ENCODE measurements around the gene HMOX2.

HMOX2 gene

GRCh38 chr16:4463522-4464163 lies 12.6 kb upstream of the HMOX2 start:
- no peak for DNase-seq (ENCODE audit: low read depth, low spot score)

DNA sequence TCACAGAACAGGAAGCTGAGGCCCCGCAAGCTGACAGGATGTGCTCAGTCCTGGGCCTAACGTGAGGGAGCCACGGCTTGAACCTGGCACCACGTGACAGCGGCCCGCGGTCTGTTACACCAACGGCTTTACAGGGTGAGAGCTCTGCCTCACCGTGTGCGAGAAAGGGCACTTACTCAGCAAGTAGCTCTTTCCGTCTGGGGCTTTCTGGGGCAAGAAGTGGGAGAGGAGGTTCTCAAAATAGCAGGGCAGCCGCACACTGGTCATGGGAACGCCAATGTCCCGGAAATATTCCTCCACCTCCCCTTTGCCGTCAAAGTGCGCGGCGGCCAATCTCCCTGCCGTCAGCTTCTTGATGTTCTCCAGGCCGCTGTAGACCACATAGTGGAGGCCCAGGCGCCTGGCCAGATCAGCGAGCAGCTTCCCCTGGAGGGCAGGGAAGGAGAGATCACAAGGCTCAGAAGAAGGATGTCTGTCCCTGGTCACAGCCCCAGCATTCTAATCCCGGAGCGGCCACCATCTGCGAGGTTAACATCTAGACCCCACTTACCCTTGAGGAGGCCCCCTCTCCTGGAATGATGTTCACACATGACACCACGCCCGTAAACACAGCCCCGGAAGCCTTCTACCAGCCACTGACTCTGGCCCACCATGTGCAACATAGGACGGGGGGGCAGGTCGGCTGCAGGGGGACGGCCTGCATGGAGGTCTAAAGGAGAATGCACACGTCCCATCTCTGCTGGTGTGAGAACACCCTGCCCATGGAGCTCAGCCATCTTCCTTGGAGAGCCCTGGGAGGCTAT lies 10.0 kb upstream of the HMOX2 start:
- DNase-seq (ENCODE audit: low read depth, low spot score): no peak

- no peak for DNase-seq (ENCODE audit: low read depth, low spot score)
Observed at GRCh38 chr16:4467916-4468315, 8.3 kb upstream of the HMOX2 start.

DNA sequence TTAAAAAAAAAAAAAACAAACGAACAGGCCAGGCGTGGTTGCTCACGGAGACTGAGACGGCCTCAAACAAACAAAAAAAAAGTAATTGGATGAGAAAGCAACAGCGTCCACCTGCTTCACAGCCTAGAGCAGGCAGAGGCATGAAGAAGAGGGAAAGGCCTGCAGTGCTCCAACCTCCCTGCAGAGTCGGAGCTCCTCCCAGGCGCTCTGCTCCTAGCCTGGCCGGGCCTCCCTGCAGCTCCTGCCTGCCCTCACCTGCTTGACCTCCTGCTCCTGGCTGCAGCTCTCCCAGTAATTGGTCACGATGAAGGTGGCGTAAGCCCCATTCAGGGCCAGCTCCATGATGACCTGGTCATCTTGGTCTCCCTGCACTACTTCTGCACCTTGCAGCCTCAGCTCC lies 7.2 kb upstream of the HMOX2 start:
- no peak for DNase-seq (ENCODE audit: low read depth, low spot score)

DNA sequence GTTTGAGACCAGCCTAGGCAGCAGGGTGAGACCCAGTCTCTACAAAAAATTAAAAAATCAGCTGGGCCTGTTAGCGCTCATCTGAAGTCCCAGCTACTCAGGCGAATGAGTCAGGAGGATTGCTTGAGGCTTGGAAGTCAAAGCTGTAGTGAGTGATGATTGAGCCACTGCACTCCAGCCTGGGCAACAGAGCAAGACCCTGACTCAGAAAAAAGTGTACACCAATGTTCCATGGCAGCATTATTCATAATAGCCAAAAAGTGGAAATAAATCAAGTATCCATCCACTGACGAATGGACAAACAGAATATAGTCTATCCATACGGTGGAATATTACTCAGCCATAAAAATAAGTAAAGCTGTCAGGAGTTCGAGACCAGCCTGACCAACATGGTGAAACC lies 4.3 kb upstream of the HMOX2 start:
- DNase-seq (ENCODE audit: low read depth, low spot score): no peak

DNA sequence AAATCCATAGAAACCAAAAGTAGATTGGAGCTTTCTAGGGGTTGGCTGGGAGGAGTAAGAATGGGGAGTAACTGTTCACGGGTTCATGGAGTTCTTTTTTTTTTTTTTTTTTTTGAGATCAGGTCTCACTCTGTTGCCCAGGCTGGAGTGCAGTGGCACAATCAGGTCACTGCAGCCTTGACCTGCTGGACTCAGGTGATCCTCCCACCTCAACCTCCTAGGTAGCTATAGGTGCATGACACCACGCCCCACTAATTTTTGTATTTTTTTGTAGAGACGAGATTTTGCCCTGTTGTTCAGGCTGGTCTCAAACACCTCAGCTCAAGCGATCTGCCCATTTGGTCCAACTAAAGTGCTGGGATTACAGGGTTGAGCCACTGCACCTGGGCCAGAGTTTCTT lies 3.3 kb upstream of the HMOX2 start:
- DNase-seq (ENCODE audit: low read depth, low spot score): no peak

DNA sequence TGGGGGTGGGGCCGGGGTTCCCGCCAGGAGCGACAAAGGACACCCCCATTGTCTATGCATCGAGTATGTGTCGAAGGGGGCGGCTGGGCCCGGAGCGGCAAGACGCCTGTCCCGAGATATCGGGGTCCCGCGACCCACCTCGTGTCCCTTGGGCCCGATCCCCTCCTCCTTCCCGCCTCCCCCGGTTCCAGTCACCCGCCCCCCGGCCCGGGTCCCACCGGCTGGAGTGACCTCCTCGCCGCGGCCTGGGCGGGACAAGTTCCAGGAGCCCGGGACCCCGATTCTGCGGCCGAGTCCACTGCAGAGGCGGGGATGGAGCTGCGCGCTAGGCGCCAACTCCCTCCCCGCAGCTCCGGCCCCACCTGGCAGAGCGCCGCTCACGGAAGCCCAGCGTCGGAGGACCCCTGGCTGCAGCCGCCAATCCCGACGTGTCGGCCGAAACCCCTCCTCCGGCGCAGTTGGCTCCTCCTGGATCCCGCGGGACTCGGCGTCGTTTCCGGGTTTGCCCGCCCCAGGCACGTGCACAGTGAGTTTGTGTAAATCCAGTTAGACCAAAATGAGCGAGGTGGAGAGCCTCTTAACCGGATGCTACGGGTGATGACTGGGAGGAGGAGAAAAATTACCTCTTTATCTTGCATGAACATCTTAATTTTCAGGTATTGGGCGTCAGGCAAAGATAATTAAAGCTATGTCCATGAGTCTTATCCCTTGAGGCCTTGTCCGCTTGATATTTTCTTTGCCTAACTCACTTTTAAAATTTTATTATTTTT lies 1.8 kb upstream of the HMOX2 start, which contains the start of gene NMRAL1:
NMRAL1 (minus strand) TSS at position 434 of the 770 bp plus-strand sequence. CDS start 493 bp downstream, outside the sequence.
- peak; percentile 97 for DNase-seq (ENCODE audit: low read depth, low spot score)

DNA sequence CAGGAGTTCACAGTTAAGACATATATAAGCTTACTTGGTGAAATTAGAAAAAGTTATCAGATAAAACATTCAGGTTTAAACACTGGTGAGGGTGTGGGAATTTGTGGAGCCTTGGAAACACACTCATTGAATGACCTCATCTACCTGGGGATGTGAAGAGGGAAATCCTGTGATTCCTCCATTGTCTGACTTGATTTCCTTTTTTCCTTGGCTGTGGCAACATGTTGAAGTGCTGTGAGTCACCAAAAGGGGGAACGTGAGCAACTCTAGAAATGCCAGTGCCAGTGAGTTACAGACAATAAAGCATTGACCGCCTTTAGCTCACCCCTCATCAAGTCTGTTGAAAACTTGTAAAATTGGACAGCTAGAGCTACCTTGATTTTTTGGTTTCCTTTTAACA lies 1.8 kb downstream of the HMOX2 start:
- DNase-seq (ENCODE audit: low read depth, low spot score): peak; percentile 46

- no peak for DNase-seq (ENCODE audit: low read depth, low spot score)
Observed at GRCh38 chr16:4481526-4481925, 5.3 kb downstream of the HMOX2 start.

- DNase-seq (ENCODE audit: low read depth, low spot score): no peak
Observed at GRCh38 chr16:4481963-4482362, 5.8 kb downstream of the HMOX2 start.

DNA sequence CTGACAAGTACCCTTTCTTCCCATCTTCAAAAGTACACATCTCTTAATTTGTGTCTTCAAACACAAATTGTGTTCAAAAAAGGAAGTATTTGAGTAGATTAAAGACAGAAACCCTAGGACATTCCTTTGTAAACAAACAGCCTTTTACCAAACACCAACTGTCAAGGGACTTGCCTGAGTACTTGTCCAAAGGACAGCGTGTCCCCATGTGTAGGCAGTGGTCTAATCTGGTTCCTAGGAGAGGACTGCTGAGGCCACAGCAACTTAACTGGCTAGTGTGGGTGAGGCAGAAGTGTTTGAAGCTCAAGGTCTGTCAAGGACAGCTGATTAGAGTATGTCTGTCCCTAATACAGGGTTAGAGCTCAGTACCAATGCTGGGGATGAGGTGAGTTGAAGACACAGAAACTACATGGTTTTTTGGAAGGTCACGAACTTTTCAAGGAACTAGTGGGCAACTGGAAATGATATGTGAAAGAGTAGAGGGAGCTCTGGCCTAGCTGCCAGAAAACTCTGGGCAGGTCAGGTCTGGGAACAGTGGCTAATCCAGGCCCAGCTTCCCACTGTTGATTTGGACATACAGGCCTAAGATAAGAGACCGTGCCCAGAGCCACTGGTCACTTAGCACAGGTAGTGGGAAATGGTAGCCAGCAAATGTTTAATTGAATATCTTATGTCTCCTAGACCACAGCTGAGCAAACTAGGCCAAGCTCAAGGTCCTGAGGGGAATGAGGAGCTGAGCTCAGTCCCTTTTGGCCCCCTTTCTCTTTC lies 10.1 kb downstream of the HMOX2 start:
- DNase-seq (ENCODE audit: low read depth, low spot score): no peak

- DNase-seq (ENCODE audit: low read depth, low spot score): no peak
Observed at GRCh38 chr16:4487955-4488498, 11.8 kb downstream of the HMOX2 start.

- DNase-seq (ENCODE audit: low read depth, low spot score): no peak
Observed at GRCh38 chr16:4488499-4488967, 12.3 kb downstream of the HMOX2 start.

DNA sequence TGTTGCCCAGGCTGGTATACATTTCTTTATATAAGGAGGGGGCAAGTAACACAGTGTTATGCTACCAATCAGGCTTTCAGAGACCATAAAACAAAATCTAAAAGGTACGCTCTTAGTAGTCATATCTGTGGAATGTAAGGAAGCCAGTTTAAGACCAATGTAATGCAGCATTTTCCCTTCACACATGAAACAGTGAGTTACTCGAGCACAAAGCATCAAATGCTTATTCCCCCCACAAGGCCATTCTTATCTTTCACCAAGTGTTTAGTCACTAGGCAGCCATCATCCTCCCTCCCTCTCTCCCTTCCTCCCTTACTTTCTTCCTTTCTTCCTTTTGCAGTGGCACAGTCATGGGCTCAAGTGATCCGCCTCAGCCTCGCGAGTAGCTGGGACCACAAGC lies 12.8 kb downstream of the HMOX2 start:
- no peak for DNase-seq (ENCODE audit: low read depth, low spot score)

DNA sequence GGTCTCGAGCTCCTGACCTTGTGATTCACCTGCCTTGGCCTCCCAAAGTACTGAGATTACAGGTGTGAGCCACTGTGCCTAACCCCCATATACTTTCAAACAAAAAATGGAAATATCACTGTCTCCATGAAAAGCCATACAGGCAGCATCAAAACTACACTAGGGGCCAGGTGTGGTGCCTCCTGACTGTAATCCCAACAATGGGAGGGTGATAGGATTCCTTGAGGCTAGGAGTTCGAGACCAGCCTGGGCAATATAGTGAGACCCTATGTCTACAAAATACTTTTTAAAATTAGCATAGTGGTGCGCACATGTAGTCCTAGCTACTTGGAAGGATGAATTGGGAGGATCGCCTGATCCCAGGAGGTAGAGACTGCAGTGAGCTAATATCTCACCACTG lies 15.7 kb downstream of the HMOX2 start:
- DNase-seq (ENCODE audit: low read depth, low spot score): no peak

- DNase-seq (ENCODE audit: low read depth, low spot score): peak; percentile 40
Observed at GRCh38 chr16:4494746-4495490, 18.7 kb downstream of the HMOX2 start.

DNA sequence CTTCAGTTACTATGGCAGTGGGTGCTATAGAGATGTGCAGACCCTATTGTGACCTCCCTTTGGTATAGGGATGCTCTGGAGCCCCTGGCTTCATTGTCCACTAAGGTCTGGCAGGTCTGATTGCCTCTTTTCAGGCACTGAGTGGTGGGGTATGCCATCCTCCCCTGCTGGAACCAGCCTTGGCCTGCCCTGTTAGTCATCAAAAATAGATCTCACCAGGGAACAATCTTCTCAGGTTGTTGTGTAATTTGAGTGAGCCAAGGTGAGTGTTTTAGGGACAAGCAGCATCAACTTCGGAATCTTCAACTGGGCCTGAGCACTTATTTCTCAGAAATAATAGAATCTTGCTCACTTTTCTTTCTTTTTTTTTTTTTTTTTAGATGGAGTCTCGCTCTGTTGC lies 19.6 kb downstream of the HMOX2 start:
- no peak for DNase-seq (ENCODE audit: low read depth, low spot score)

DNA sequence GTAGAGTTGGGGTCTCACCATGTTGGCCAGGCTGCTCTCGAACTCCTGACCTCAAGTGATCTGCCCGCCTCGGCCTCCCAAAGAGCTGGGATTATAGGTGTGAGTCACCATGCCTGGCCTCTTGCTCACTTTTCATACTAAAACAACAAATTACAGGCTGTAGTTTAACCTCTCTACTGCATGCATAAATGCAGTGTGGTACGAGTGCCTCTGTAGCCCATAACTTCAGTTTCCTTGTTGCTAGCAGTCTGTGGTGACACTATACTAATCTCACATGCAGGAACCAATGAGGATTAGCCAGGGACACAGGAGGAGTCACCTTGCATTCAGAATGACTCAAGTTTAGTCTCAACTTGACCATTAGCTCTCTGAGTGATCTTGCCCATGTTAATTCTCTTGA lies 20.1 kb downstream of the HMOX2 start:
- DNase-seq (ENCODE audit: low read depth, low spot score): no peak

GRCh38 chr16:4498546-4499195 lies 22.5 kb downstream of the HMOX2 start:
- DNase-seq (ENCODE audit: low read depth, low spot score): no peak

GRCh38 chr16:4499196-4499555 lies 23.0 kb downstream of the HMOX2 start:
- DNase-seq (ENCODE audit: low read depth, low spot score): no peak

Data from ELF-1 (cell line).